GM12878 (cell line): ENCODE measurements around the gene PRR5L. TPM values are rescaled to one million over a fixed set of nuclear protein-coding genes. Genes with fewer than 3 reads are reported as not detected.

Source experiments
- ATAC-seq: fragments of 200-7000 bp; cut with Tn5 transposase; 3 replicates; pipeline ENCODE4 v1.9.1; 2020; ENCODE audit warnings: mild to moderate bottlenecking, moderate library complexity
- BruUV-seq: library from RNA; stranded (reverse); fragments of 400-500 nt; replicated peaks from 2 replicates; lab custom pipeline; 2021; lab: Mats Ljungman, UMichigan
- CTCF ChIA-PET: fragments of 300-600 bp; sonication (Branson Sonifier 250); formaldehyde crosslinking; extraction: SDS; loops from one replicate; lab custom pipeline; 2021; ENCODE audit warnings: inconsistent platforms; lab: Yijun Ruan, JAX
- POLR2A ChIA-PET: fragments of 350-600 bp; formaldehyde crosslinking; extraction: SDS; loops from one replicate; lab custom pipeline; 2021; ENCODE audit warnings: inconsistent platforms; lab: Charles Lee
- RAD21 ChIA-PET: fragments of 300-600 bp; sonication (Branson Sonifier 250); formaldehyde crosslinking; loops from one replicate; lab custom pipeline; 2023; ENCODE audit warnings: antibody characterized with exemption; ENCODE audit not compliant: unreplicated experiment; lab: Charles Lee
- SMC1A ChIA-PET: fragments of 300-600 bp; sonication (Branson Sonifier 250); formaldehyde crosslinking; loops from one replicate; lab custom pipeline; 2023; ENCODE audit not compliant: unreplicated experiment, uncharacterized antibody; lab: Charles Lee
- DNase-seq: peaks from one replicate; pipeline ENCODE4 v3.0.0-alpha.2; 2011; ENCODE audit warnings: low read depth, low spot score
- FAIRE-seq: peaks from 3 replicates; lab custom pipeline; 2011; peaks lifted over from hg19 to GRCh38; lab: Jason Lieb, UNC
- H2AFZ ChIP-seq: 2 replicates; pipeline ENCODE4 v1.6.0; 2011; ENCODE audit warnings: low read depth, low read length, control low read depth; ENCODE audit not compliant: control insufficient read depth
- H3K27ac ChIP-seq: 2 replicates; pipeline ENCODE4 v1.5.1; 2011; ENCODE audit warnings: control low read depth; ENCODE audit not compliant: control insufficient read depth, insufficient read depth
- H3K27me3 ChIP-seq, 2 experiments: replicated peaks in 1 of 2; 2 replicates each; pipeline versions ENCODE4 v1.6.0 to v1.6.1; 2011; ENCODE audit warnings: low read length in 1 of 2; ENCODE audit not compliant: control insufficient read depth in 2 of 2, insufficient read depth in 2 of 2
- H3K36me3 ChIP-seq, 2 experiments: 2 replicates each; pipeline ENCODE4 v1.5.1; 2011; ENCODE audit warnings: low read length in 1 of 2; ENCODE audit not compliant: control insufficient read depth in 2 of 2, insufficient read depth in 2 of 2
- H3K4me1 ChIP-seq: 2 replicates; pipeline ENCODE4 v1.6.1; 2011; ENCODE audit warnings: mild to moderate bottlenecking, low read length, moderate library complexity, mixed read lengths; ENCODE audit not compliant: control insufficient read depth, insufficient read depth
- H3K4me2 ChIP-seq: 2 replicates; pipeline ENCODE4 v1.6.0; 2011; ENCODE audit warnings: control low read depth; ENCODE audit not compliant: control insufficient read depth, insufficient read depth
- H3K4me3 ChIP-seq: fragments of 200-600 bp; sonication (generic); 2 replicates; pipeline ENCODE4 v1.5.1; 2016
- H3K79me2 ChIP-seq: 2 replicates; pipeline ENCODE4 v1.6.0; 2011; ENCODE audit warnings: low read length; ENCODE audit not compliant: control insufficient read depth, insufficient read depth
- H3K9ac ChIP-seq: 2 replicates; pipeline ENCODE4 v1.8.0; 2011; ENCODE audit warnings: low read length, control low read depth, mixed read lengths; ENCODE audit not compliant: control insufficient read depth, insufficient read depth
- H3K9me3 ChIP-seq: replicated peaks from 3 replicates; pipeline ENCODE4 v1.5.1; 2011; ENCODE audit warnings: mild to moderate bottlenecking, low read length; ENCODE audit not compliant: control insufficient read depth, insufficient read depth
- H4K20me1 ChIP-seq: 2 replicates; pipeline ENCODE4 v1.6.0; 2011; ENCODE audit not compliant: control insufficient read depth, insufficient read depth
- HDAC6 ChIP-seq: fragments of 200-600 bp; sonication (generic); IDR thresholded peaks from one replicate; pipeline ENCODE4 v1.8.0; 2017; ENCODE audit warnings: antibody characterized with exemption; ENCODE audit not compliant: unreplicated experiment
- MYB ChIP-seq: fragments of 150-350 bp; IDR thresholded peaks from 2 replicates; pipeline ENCODE4 v1.6.1; 2014; ENCODE audit warnings: mild to moderate bottlenecking, low read depth, low read length, borderline replicate concordance
- NR2C2 ChIP-seq: IDR thresholded peaks from 2 replicates; pipeline ENCODE4 v1.6.1; 2011; ENCODE audit warnings: borderline replicate concordance, low read depth; ENCODE audit not compliant: control insufficient read depth, insufficient read length
- NR2F1 ChIP-seq: fragments of 450-650 bp; conservative IDR thresholded peaks from 2 replicates; pipeline ENCODE4 v1.6.1; 2017; ENCODE audit warnings: mild to moderate bottlenecking
- RAD51 ChIP-seq: fragments of 450-650 bp; IDR thresholded peaks from 2 replicates; pipeline ENCODE4 v1.6.1; 2016; ENCODE audit warnings: moderate library complexity, mild to moderate bottlenecking, inconsistent platforms
- WRNIP1 ChIP-seq: IDR thresholded peaks from 2 replicates; pipeline ENCODE4 v1.6.1; 2011; ENCODE audit warnings: low read depth, low read length, improper control_type of control experiment, borderline replicate concordance
- WGBS: methylation state at CpG from one replicate; pipeline ENCODE4 v1.1.6; 2016; ENCODE audit warnings: low lambda C conversion rate; ENCODE audit not compliant: insufficient replicate concordance, insufficient coverage; ENCODE audit errors: missing lambda C conversion rate; 5-methylcytosine and 5-hydroxymethylcytosine counted together
- in situ Hi-C: fragments of 300-500 bp; cut with MboI; formaldehyde crosslinking; loops from 9 replicates; pipeline ENCODE4 v1.14.3; 2018; ENCODE audit warnings: mixed read lengths
- intact Hi-C: fragments of 100-400 bp; cut with micrococcal nuclease; formaldehyde crosslinking; loops from one replicate; pipeline ENCODE4 v1.14.2; 2022; ENCODE audit not compliant: unreplicated experiment
- polyA plus RNA-seq, 11 experiments: library from polyadenylated mRNA; depleted of rRNA in 4 of 11; unstranded in 6 of 11; stranded (reverse) in 5 of 11; fragments of >200 nt; fragmentation: Nextera tagmentation in 4 of 11; fragmentation: Illumina TruSeq in 1 of 11; extraction: Ambion mirVana in 4 of 11; extraction: Trizol in 1 of 11; gene quantifications; 1 replicate in 1 of 11; 2 replicates in 10 of 11; pipeline versions ENCODE4 v1.2.1 to v1.2.3, GENCODE V29; 2011 to 2016; ENCODE audit warnings: inconsistent platforms in 2 of 11, missing spikeins in 2 of 11, low read depth in 1 of 11
- total RNA-seq, 4 experiments: library from RNA; depleted of rRNA in 3 of 4; stranded (reverse); fragments of >200 nt in 3 of 4; fragmentation: Illumina TruSeq in 1 of 4; extraction: Trizol in 1 of 4; gene quantifications; 2 replicates each; pipeline versions ENCODE4 v1.2.1 to v1.2.3, GENCODE V29; 2013 to 2021
- TF ChIP-seq, protein P1 (sequence below): fragments of 450-650 bp; conservative IDR thresholded peaks from 2 replicates; pipeline ENCODE4 v1.6.1; 2017; ENCODE audit warnings: mild to moderate bottlenecking, moderate library complexity

PRR5L gene
- total and polyA plus RNA-seq, 10 of the 15 experiments (the other 5 are each of a cell fraction or from before 2014, with no cell fraction given), result 0.11 to 4.2 (median 0.67) TPM; not detected in 1

- no peaks in the 10 kb centered on the region for H3K36me3 ChIP-seq
- TF ChIP-seq WRNIP1, result no peak
- TF ChIP-seq HDAC6, result no peak
- TF ChIP-seq, protein P1, sequence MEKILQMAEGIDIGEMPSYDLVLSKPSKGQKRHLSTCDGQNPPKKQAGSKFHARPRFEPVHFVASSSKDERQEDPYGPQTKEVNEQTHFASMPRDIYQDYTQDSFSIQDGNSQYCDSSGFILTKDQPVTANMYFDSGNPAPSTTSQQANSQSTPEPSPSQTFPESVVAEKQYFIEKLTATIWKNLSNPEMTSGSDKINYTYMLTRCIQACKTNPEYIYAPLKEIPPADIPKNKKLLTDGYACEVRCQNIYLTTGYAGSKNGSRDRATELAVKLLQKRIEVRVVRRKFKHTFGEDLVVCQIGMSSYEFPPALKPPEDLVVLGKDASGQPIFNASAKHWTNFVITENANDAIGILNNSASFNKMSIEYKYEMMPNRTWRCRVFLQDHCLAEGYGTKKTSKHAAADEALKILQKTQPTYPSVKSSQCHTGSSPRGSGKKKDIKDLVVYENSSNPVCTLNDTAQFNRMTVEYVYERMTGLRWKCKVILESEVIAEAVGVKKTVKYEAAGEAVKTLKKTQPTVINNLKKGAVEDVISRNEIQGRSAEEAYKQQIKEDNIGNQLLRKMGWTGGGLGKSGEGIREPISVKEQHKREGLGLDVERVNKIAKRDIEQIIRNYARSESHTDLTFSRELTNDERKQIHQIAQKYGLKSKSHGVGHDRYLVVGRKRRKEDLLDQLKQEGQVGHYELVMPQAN, result no peak
- TF ChIP-seq NR2F1, result no peak
- TF ChIP-seq NR2C2, result no peak
- TF ChIP-seq RAD51, result no peak
- no peak for TF ChIP-seq MYB
- H3K27ac ChIP-seq, result no peak overlapping the region
- H3K4me1 ChIP-seq, result no peaks in the 10 kb centered on the region
- intact Hi-C loops (no loop called here), in situ Hi-C loops (no loop called here)
- no peaks in the 10 kb centered on the region for H4K20me1 ChIP-seq
- RAD21 ChIA-PET, result no interaction called here
- ATAC-seq (no peak), FAIRE-seq (no peak), DNase-seq (no peak)
- H3K9ac ChIP-seq, result no peak overlapping the region
- POLR2A ChIA-PET, result no interaction called here
- no peaks in the 10 kb centered on the region for H3K27me3 ChIP-seq
- no peak overlapping the region for H2AFZ ChIP-seq
- H3K4me3 ChIP-seq, result no peak overlapping the region
- no TSS peak for BruUV-seq
- H3K9me3 ChIP-seq, result no peaks in the 10 kb centered on the region
- SMC1A ChIA-PET, result no interaction called here
- H3K4me2 ChIP-seq, result no peak overlapping the region
- WGBS, result 1% methylated on average over 6 of the region's 6 CpGs
- CTCF ChIA-PET, result no interaction called here
- no peaks in the 10 kb centered on the region for H3K79me2 ChIP-seq
Measured at GRCh38 chr11:36425561-36426081, 129.5 kb downstream of the PRR5L start.
